ENCODE data around the gene APBB1. TPM values are rescaled to one million over a fixed set of nuclear protein-coding genes. Genes with fewer than 3 reads are reported as not detected.

APBB1 gene
- polyA plus RNA-seq, 1 experiment, result 62.5 TPM

- H3K36me3 ChIP-seq (ENCODE audit: control insufficient read depth, insufficient read depth, low read length), result peaks cover 3% of the 10 kb centered on the region
- H3K27me3 ChIP-seq (ENCODE audit: control insufficient read depth, insufficient read depth, low read length), result no peaks in the 10 kb centered on the region
- no peak for TF ChIP-seq CTCF (IDR thresholded peaks at IDR 0.05; ENCODE audit: insufficient read depth, low read depth, low read length)
- H3K4me3 ChIP-seq (ENCODE audit: low read depth, low read length), result no peak overlapping the region
- ChIA-PET CTCF (no interaction called here), POLR2A (no interaction called here)
- no peak for DNase-seq (ENCODE audit: low read depth)
Observed at GRCh38 chr11:6411594-6412031, 7.3 kb downstream of the APBB1 start.

- no peak for TF ChIP-seq CTCF (IDR thresholded peaks at IDR 0.05; ENCODE audit: insufficient read depth, low read depth, low read length)
- Histone ChIP-seq H3K36me3 (ENCODE audit: control insufficient read depth, insufficient read depth, low read length) (peaks cover 3% of the 10 kb centered on the region), H3K27me3 (ENCODE audit: control insufficient read depth, insufficient read depth, low read length) (no peaks in the 10 kb centered on the region), H3K4me3 (ENCODE audit: low read depth, low read length) (no peak overlapping the region)
- ChIA-PET CTCF (interaction anchor here (1.3 kb wide), 2 partner anchors 32 kb away, joined by 3 to 4 read pairs; no protein-coding TSS in a partner anchor), POLR2A (no interaction called here)
- no peak for DNase-seq (ENCODE audit: low read depth)
Observed at GRCh38 chr11:6410695-6411430, 8.0 kb downstream of the APBB1 start.

GRCh38 chr11:6406370-6406769, 12.5 kb downstream of the APBB1 start:
- ChIA-PET CTCF (interaction anchor here (1.0 to 2.2 kb wide), 2 partner anchors 35 to 37 kb away, joined by 4 to 5 read pairs; partner anchors contain the start of gene HPX), POLR2A (interaction anchor here (0.6 kb wide), 1 partner anchor 18 kb away, joined by 3 read pairs; no protein-coding TSS in a partner anchor)
- Histone ChIP-seq H3K36me3 (ENCODE audit: control insufficient read depth, insufficient read depth, low read length) (peaks cover 3% of the 10 kb centered on the region), H3K27me3 (ENCODE audit: control insufficient read depth, insufficient read depth, low read length) (no peaks in the 10 kb centered on the region), H3K4me3 (ENCODE audit: low read depth, low read length) (no peak overlapping the region)
- no peak for DNase-seq (ENCODE audit: low read depth)
- TF ChIP-seq CTCF (IDR thresholded peaks at IDR 0.05; ENCODE audit: insufficient read depth, low read depth, low read length), result no peak

- H3K36me3 ChIP-seq (ENCODE audit: control insufficient read depth, insufficient read depth, low read length), result peaks cover 1% of the 10 kb centered on the region
- DNase-seq (ENCODE audit: low read depth), result no peak
- no peaks in the 10 kb centered on the region for H3K27me3 ChIP-seq (ENCODE audit: control insufficient read depth, insufficient read depth, low read length)
- POLR2A ChIA-PET, result interaction anchor here (0.6 kb wide), 1 partner anchor 17 kb away, joined by 3 read pairs; no protein-coding TSS in a partner anchor
- no peak for TF ChIP-seq CTCF (IDR thresholded peaks at IDR 0.05; ENCODE audit: insufficient read depth, low read depth, low read length)
- no peak overlapping the region for H3K4me3 ChIP-seq (ENCODE audit: low read depth, low read length)
- CTCF ChIA-PET, result interaction anchor here (1.0 to 2.2 kb wide), 4 partner anchors 24 to 274 kb away, joined by 3 to 5 read pairs (median 4); partner anchors contain the start of gene HPX
Observed at GRCh38 chr11:6405846-6406245, 13.0 kb downstream of the APBB1 start.

GRCh38 chr11:6405052-6405667, 13.7 kb downstream of the APBB1 start:
- TF ChIP-seq CTCF (IDR thresholded peaks at IDR 0.05; ENCODE audit: insufficient read depth, low read depth, low read length), result no peak
- DNase-seq (ENCODE audit: low read depth), result no peak
- ChIA-PET POLR2A (no interaction called here), CTCF (interaction anchor here (1.0 to 2.2 kb wide), 4 partner anchors 24 to 274 kb away, joined by 3 to 5 read pairs (median 4); partner anchors contain the start of gene HPX)
- H3K36me3 ChIP-seq (ENCODE audit: control insufficient read depth, insufficient read depth, low read length), result peaks cover 3% of the 10 kb centered on the region
- H3K4me3 ChIP-seq (ENCODE audit: low read depth, low read length), result no peak overlapping the region
- no peaks in the 10 kb centered on the region for H3K27me3 ChIP-seq (ENCODE audit: control insufficient read depth, insufficient read depth, low read length)

Data from BJ (cell line).